Suprapubic skin (tissue), 4 donors: Measurements from ENCODE around the gene HOXB9. TPM values are rescaled to one million over a fixed set of nuclear protein-coding genes. Genes with fewer than 3 reads are reported as not detected.

Experiments used
- DNase-seq, 2 donors: peaks; one replicate each; pipeline ENCODE4 v3.0.0-alpha.2; 2019; ENCODE audit warnings: low spot score in 2 of 2
- H3K27ac ChIP-seq: fragments of 200-600 bp; sonication (generic); one replicate; pipeline ENCODE4 v1.5.1; 2019
- H3K27me3 ChIP-seq: fragments of 200-600 bp; sonication (generic); one replicate; pipeline ENCODE4 v1.5.1; 2019
- H3K36me3 ChIP-seq: fragments of 200-600 bp; sonication (generic); one replicate; pipeline ENCODE4 v1.5.1; 2019
- H3K4me1 ChIP-seq: fragments of 200-600 bp; sonication (generic); one replicate; pipeline ENCODE4 v1.5.1; 2019
- H3K4me3 ChIP-seq: fragments of 200-600 bp; sonication (generic); one replicate; pipeline ENCODE4 v1.5.1; 2019; ENCODE audit warnings: mild to moderate bottlenecking
- H3K9me3 ChIP-seq: fragments of 200-600 bp; sonication (generic); one replicate; pipeline ENCODE4 v1.5.1; 2019
- EP300 ChIP-seq: sonication (generic); formaldehyde crosslinking; IDR thresholded peaks from one replicate; pipeline ENCODE4 v1.6.1; 2017; ENCODE audit warnings: antibody characterized with exemption
- POLR2A ChIP-seq, 2 donors: fragments of 450-650 bp; IDR thresholded peaks; one replicate each; pipeline ENCODE4 v1.6.1; 2017; ENCODE audit warnings: antibody characterized with exemption in 2 of 2, mild to moderate bottlenecking in 2 of 2, moderate library complexity in 2 of 2
- POLR2AphosphoS5 ChIP-seq, 3 donors: sonication (generic); formaldehyde crosslinking; IDR thresholded peaks; one replicate each; pipeline ENCODE4 v1.6.1; 2017; ENCODE audit warnings: antibody characterized with exemption in 3 of 3
- WGBS: methylation state at CpG from one replicate; pipeline ENCODE4 v1.1.5; 2018; 5-methylcytosine and 5-hydroxymethylcytosine counted together
- total RNA-seq, 4 donors: library from RNA; depleted of rRNA; stranded (reverse); fragments of >200 nt; gene quantifications; one replicate each; pipeline ENCODE4 v1.1.0, GENCODE V29; 2016
- TF ChIP-seq, protein P1 (sequence below), 2 donors: fragments of 200-600 bp in 1 of 2; fragments of 450-650 bp in 1 of 2; sonication (generic) in 1 of 2; IDR thresholded peaks; one replicate each; pipeline ENCODE4 v1.5.1; 2016 to 2019; ENCODE audit warnings: antibody characterized with exemption in 2 of 2, mild to moderate bottlenecking in 1 of 2, moderate library complexity in 1 of 2

Gene HOXB9
- total RNA-seq, 4 donors from 2014 or later: 0.23 to 0.42 TPM; not detected in 2

GRCh38 chr17:48632579-48633265, 6.6 kb upstream of the HOXB9 start:
- Histone ChIP-seq H3K4me1 (peaks cover 12% of the 10 kb centered on the region), H3K9me3 (no peaks in the 10 kb centered on the region), H3K27me3 (peaks cover 100% of the 10 kb centered on the region), H3K36me3 (no peaks in the 10 kb centered on the region), H3K27ac (no peak overlapping the region), H3K4me3 (no peak overlapping the region)
- TF ChIP-seq EP300 (no peak), POLR2A (IDR thresholded peaks at IDR 0.05) (no peak), POLR2AphosphoS5 (IDR thresholded peaks at IDR 0.05) (no peak)
- TF ChIP-seq, protein P1, sequence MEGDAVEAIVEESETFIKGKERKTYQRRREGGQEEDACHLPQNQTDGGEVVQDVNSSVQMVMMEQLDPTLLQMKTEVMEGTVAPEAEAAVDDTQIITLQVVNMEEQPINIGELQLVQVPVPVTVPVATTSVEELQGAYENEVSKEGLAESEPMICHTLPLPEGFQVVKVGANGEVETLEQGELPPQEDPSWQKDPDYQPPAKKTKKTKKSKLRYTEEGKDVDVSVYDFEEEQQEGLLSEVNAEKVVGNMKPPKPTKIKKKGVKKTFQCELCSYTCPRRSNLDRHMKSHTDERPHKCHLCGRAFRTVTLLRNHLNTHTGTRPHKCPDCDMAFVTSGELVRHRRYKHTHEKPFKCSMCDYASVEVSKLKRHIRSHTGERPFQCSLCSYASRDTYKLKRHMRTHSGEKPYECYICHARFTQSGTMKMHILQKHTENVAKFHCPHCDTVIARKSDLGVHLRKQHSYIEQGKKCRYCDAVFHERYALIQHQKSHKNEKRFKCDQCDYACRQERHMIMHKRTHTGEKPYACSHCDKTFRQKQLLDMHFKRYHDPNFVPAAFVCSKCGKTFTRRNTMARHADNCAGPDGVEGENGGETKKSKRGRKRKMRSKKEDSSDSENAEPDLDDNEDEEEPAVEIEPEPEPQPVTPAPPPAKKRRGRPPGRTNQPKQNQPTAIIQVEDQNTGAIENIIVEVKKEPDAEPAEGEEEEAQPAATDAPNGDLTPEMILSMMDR (IDR thresholded peaks at IDR 0.05): no peak
- WGBS: 84% methylated on average over 7 of the region's 7 CpGs
- DNase-seq: peak in 1 of 2 donors; percentile 21

DNA sequence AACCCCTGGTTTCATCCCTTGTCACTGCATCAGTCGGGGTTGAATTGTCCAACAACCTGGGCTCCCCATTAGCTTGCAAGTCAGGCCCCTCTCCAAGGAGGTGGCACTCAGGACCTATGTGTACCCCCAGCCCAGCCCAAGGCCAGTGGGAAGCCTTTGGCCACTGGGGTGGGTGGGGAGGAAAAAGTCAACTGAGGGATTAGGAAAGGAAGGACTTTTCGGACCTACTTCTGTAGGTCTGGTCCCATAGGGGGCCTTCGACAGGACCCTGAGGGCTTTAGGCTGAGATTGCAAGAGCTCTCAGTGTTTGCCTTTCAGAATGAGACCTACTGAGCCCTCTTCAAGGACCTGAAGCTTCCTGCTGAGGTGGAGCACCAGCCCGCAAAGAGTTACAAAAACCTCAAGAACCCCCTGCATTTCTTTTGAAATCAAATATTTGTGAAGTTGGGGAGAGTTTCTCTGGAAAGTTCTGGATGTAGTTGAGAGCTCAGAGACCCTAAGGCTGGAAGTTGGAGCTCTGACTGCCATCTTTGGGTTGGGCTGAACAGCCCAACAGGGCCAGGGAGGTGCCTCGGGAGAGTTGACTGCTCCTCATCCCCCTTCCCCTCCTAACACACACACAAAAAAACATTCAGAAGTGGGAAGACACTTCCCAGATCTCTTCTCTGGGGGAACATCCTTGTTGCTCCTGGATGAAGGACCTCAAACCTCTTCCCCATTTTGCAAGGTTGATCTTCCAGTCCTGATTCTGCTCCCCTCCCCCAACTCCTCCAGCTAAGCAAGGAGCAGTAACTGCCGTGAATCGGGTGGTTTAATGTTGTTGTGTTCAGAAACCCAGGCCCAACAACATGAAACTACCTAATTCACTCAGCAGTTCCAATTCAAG, 5.8 kb upstream of the HOXB9 start:
- peak in 1 of 2 donors; percentile 43 for DNase-seq
- Histone ChIP-seq H3K27me3 (peaks cover 100% of the 10 kb centered on the region), H3K4me3 (no peak overlapping the region), H3K9me3 (no peaks in the 10 kb centered on the region), H3K4me1 (peaks cover 13% of the 10 kb centered on the region), H3K27ac (no peak overlapping the region), H3K36me3 (no peaks in the 10 kb centered on the region)
- TF ChIP-seq POLR2AphosphoS5 (IDR thresholded peaks at IDR 0.05) (no peak), EP300 (no peak), POLR2A (IDR thresholded peaks at IDR 0.05) (no peak)
- TF ChIP-seq, protein P1 (IDR thresholded peaks at IDR 0.05): no peak
- 77% methylated on average over 5 of the region's 7 CpGs for WGBS

DNA sequence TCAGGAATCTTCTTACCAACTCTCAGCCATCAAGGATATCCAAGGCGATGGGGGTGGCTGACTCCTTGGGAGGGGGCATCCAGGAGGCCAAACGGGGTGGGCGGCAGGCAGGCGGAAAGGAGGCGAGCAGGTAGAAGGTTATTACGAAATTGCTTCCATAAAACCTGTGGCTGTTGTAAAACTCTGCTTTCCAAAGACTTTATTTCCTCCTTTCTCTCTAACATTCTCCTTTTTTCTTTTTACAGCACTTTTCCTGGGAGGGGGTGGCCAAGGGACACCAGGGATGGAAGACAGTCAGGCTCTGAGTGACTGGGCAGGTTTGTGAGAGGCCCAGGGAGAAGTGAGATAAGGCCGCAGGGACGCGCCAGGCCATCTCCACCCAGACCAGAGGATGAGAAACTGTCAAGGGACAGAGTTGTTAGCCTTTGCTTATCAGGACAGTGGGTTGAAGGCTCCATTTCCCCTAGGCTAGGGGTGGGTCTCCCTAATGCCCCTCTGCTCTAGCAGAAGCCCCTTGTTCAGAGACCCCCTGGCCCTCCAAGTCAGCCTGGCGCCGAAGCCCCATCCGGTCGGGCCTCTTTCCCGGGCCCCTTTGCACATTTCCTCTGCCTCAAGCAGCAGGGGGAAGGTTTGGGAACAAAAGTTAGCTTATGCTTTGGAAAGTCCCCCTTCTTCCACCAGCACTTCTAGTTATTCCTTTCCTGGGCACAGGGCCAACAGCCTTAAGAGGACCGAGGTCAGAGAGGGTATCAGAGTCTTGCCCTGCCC, 5.0 kb upstream of the HOXB9 start:
- peaks cover 19% of the 10 kb centered on the region for H3K4me1 ChIP-seq
- 60% methylated on average over 10 of the region's 15 CpGs for WGBS
- H3K36me3 ChIP-seq: no peaks in the 10 kb centered on the region
- no peaks in the 10 kb centered on the region for H3K9me3 ChIP-seq
- no peak overlapping the region for H3K27ac ChIP-seq
- peaks cover 100% of the 10 kb centered on the region for H3K27me3 ChIP-seq
- DNase-seq: no peak
- TF ChIP-seq POLR2A (IDR thresholded peaks at IDR 0.05): no peak
- no peak overlapping the region for H3K4me3 ChIP-seq

GRCh38 chr17:48630009-48630924, 4.1 kb upstream of the HOXB9 start:
- H3K9me3 ChIP-seq: no peaks in the 10 kb centered on the region
- WGBS: 64% methylated on average over 15 of the region's 15 CpGs
- TF ChIP-seq POLR2AphosphoS5 (IDR thresholded peaks at IDR 0.05): no peak
- no peak for TF ChIP-seq EP300
- no peak for TF ChIP-seq POLR2A (IDR thresholded peaks at IDR 0.05)
- TF ChIP-seq, protein P1 (IDR thresholded peaks at IDR 0.05): no peak
- H3K4me1 ChIP-seq: peaks cover 27% of the 10 kb centered on the region
- H3K4me3 ChIP-seq: no peak overlapping the region
- no peak for DNase-seq
- H3K27me3 ChIP-seq: peaks cover 100% of the 10 kb centered on the region
- no peak overlapping the region for H3K27ac ChIP-seq
- no peaks in the 10 kb centered on the region for H3K36me3 ChIP-seq

DNA sequence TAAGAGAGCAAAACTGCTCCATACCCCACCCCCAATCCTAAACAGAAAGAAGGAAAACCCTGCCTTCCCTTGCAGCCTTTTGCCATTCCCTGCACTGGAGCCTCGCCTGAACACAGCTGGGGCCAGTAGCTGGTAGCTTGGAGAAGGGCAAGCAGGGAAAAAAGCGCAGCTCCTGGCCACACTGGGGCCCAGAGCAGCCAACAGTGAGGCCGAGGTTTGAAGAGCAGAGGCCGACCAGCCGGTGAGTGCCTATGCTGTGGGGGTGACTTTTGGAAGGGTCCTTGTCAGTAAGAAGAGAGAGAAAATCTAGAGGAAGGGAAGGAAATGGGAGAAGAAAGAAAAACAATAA, 3.2 kb upstream of the HOXB9 start:
- 69% methylated on average over 5 of the region's 5 CpGs for WGBS
- Histone ChIP-seq H3K36me3 (no peaks in the 10 kb centered on the region), H3K27me3 (peaks cover 100% of the 10 kb centered on the region)

More for the DNA sequence above, 3.2 kb upstream of the HOXB9 start:
- no peak for DNase-seq
- peaks cover 34% of the 10 kb centered on the region for H3K4me1 ChIP-seq
- TF ChIP-seq, protein P1 (IDR thresholded peaks at IDR 0.05): no peak
- TF ChIP-seq POLR2AphosphoS5 (IDR thresholded peaks at IDR 0.05): no peak
- TF ChIP-seq EP300: no peak
- no peak for TF ChIP-seq POLR2A (IDR thresholded peaks at IDR 0.05)
- no peaks in the 10 kb centered on the region for H3K9me3 ChIP-seq
- no peak overlapping the region for H3K27ac ChIP-seq
- no peak overlapping the region for H3K4me3 ChIP-seq
